ENCODE results near the gene WDFY1. TPM values are rescaled to one million over a fixed set of nuclear protein-coding genes. Genes with fewer than 3 reads are reported as not detected.

The WDFY1 gene
- total RNA-seq, 4 donors from 2014 or later = 19.4 to 29.2 (median 24.7) TPM

DNA sequence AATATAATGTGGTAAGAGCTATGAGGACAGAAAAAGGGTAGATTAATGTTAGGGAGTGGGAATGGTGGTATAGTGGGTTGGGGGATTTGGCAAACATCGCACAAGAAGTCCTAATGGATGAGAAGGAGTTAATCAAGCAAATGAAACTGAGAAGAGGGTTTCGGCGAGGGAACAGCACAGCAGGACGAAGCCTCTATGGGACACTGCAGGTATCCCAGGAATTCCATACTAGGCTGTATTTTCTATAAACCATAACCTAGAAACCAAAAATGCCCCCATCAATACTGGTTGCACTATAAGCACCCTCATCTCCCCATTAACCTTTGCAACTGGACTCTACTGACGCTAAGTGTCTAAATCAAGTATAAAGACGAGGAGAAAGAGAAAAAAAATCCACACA is 10.3 kb downstream of the WDFY1 start:
- TF ChIP-seq POLR2AphosphoS5 (IDR thresholded peaks at IDR 0.05) = no peak
- TF ChIP-seq EP300 (IDR thresholded peaks at IDR 0.05) = no peak
- TF ChIP-seq POLR2A (IDR thresholded peaks at IDR 0.05; ENCODE audit: low read depth) = no peak
- TF ChIP-seq, protein P1, sequence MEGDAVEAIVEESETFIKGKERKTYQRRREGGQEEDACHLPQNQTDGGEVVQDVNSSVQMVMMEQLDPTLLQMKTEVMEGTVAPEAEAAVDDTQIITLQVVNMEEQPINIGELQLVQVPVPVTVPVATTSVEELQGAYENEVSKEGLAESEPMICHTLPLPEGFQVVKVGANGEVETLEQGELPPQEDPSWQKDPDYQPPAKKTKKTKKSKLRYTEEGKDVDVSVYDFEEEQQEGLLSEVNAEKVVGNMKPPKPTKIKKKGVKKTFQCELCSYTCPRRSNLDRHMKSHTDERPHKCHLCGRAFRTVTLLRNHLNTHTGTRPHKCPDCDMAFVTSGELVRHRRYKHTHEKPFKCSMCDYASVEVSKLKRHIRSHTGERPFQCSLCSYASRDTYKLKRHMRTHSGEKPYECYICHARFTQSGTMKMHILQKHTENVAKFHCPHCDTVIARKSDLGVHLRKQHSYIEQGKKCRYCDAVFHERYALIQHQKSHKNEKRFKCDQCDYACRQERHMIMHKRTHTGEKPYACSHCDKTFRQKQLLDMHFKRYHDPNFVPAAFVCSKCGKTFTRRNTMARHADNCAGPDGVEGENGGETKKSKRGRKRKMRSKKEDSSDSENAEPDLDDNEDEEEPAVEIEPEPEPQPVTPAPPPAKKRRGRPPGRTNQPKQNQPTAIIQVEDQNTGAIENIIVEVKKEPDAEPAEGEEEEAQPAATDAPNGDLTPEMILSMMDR (IDR thresholded peaks at IDR 0.05) = no peak
- Histone ChIP-seq H3K27me3 (no peaks in the 10 kb centered on the region), H3K9me3 (no peaks in the 10 kb centered on the region), H3K27ac (replicated peaks in 1 of 4) (no peak overlapping the region), H3K4me1 (peaks cover 80 to 93% (median 86%) of the 10 kb centered on the region in 4 donors), H3K36me3 (no peaks in the 10 kb centered on the region), H3K4me3 (no peak overlapping the region)
- DNase-seq (ENCODE audit: extremely low spot score) = no peak
- 70% methylated on average over 6 of the region's 6 CpGs for WGBS
- intact Hi-C loops (cut with DNase I) = no loop called here

DNA sequence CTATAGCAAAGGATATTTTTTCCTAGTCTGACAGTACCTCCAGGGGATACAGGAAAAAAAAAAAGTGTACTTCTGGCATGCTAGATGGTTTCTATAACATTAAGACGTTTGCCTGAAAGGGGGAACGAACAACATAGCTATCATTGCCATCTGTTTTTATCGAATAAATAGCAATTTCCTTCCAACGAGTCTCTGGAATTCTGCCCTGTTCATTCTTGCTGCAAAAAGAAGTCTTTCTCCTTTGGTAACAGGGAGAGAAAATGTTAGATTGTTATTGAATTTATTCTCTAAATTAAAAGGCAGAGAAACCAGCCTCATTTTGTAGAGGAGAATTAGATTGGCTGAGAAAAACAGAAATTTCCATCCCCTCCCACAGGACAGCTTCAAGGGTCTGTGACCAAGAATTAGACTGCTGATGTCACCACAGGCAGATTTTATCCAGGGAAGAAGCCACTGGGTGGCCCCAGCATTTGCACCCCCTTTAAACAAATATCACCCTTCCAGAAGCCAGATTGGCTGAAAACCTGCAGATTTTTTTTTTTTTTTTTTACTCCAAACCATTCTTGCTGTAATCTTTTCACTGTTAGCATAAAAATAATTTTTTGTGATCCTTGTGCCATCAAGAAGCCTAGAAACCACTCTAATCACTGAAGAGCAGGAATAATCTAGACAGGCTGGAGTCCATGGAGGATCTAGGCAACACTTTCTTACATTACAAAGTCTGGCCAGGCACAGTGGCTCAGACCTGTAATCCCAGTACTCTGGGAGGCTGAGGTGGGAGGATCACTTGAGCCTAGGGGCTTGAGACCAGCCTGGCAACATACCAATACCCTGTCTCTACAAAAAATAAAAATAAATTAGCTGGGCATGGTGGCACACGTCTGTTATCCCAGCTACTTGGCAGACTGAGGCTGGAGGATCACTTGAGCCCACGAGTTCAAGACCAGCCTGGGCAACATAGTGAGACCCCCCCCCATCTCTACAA is 12.0 kb downstream of the WDFY1 start:
- peaks cover 68 to 80% (median 76%) of the 10 kb centered on the region in 4 donors for H3K4me1 ChIP-seq
- no peak overlapping the region for H3K4me3 ChIP-seq
- no peak for TF ChIP-seq POLR2A (IDR thresholded peaks at IDR 0.05; ENCODE audit: low read depth)
- no peak for TF ChIP-seq POLR2AphosphoS5 (IDR thresholded peaks at IDR 0.05)
- TF ChIP-seq EP300 (IDR thresholded peaks at IDR 0.05) = no peak
- TF ChIP-seq, protein P1 (IDR thresholded peaks at IDR 0.05) = no peak
- WGBS = 51% methylated on average over 6 of the region's 6 CpGs
- intact Hi-C loops (cut with DNase I) = no loop called here
- DNase-seq (ENCODE audit: extremely low spot score) = no peak
- no peaks in the 10 kb centered on the region for H3K27me3 ChIP-seq
- no peaks in the 10 kb centered on the region for H3K36me3 ChIP-seq
- no peaks in the 10 kb centered on the region for H3K9me3 ChIP-seq
- no peak overlapping the region for H3K27ac ChIP-seq (replicated peaks in 1 of 4)

DNA sequence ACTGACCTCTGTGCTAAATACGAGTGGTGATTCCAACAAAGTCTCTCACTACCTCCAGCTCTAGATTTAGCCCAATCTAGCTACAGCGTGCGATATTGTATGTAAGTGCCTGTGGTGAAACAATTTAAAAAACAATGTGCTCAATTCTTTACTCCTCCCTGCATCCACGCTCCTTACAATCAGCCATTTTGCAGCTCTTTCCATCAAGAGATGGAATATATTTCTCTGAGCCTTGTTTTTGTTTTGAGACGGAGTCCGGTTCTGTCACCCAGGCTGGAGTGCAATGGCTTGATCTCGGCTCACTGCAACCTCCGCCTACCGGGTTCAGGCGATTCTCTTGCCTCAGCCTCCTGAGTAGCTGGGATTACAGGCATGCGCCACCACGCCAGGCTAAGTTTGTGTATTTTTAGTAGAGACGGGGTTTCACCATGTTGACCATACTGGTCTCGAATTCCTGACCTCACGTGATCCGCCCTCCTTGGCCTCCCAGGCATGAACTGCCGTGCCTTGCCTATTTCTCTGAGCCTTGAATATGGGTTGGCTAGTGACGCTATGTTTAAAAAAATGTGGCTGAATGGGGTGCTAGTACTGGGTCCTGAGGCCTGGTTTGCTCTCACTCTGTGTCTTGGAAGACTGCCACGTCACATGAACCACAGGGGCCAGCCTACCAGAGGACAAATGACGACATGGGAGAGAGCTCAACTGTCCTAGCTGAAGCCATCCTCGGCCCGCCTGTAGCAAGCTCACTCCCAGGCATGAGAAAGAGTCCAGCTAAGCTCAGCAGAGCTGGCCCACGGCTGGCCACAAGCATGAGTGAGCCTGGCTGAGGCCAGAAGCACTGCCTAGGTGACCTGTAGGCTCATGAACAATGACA is 14.8 kb downstream of the WDFY1 start:
- intact Hi-C loops (cut with DNase I) = no loop called here
- Histone ChIP-seq H3K4me3 (no peak overlapping the region), H3K4me1 (peaks cover 44 to 53% (median 48%) of the 10 kb centered on the region in 4 donors), H3K36me3 (no peaks in the 10 kb centered on the region), H3K27ac (replicated peaks in 1 of 4) (no peak overlapping the region), H3K27me3 (no peaks in the 10 kb centered on the region), H3K9me3 (peaks cover 0 to 9% (median 4%) of the 10 kb centered on the region in 4 donors)
- no peak for TF ChIP-seq POLR2A (IDR thresholded peaks at IDR 0.05; ENCODE audit: low read depth)
- WGBS = 80% methylated on average over 21 of the region's 23 CpGs
- DNase-seq (ENCODE audit: extremely low spot score) = no peak

DNA sequence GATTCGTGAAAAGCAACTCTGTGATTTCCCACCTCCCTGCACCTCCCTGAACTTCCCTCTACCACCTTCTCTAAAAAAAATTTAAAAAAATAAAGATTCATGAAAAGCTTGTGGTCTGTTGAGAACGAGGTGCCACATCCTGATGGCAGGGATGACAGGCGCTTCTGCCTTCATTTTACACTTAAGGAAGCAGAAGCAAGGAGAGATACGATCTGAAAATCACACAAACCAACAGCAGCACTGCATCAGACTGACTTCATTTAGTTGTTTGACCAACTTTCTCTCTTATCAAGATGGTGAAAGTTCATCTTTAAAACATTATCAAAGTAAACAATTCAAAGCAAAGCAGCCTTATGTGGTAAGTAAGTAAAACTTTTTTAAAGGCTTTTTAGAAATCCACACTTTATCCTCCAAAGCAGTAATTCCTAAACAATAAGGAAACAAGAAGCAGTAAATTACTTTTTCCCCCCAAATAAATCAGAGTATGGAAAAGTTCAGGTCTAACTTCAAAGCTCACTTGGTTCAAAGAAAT is 15.5 kb downstream of the WDFY1 start:
- H3K4me3 ChIP-seq = no peak overlapping the region
- no peak overlapping the region for H3K27ac ChIP-seq (replicated peaks in 1 of 4)
- 77% methylated on average over 4 of the region's 4 CpGs for WGBS
- DNase-seq (ENCODE audit: extremely low spot score) = no peak
- H3K4me1 ChIP-seq = peaks cover 38 to 45% (median 41%) of the 10 kb centered on the region in 4 donors
- H3K27me3 ChIP-seq = no peaks in the 10 kb centered on the region
- H3K9me3 ChIP-seq = peaks cover 0 to 9% (median 4%) of the 10 kb centered on the region in 4 donors
- H3K36me3 ChIP-seq = no peaks in the 10 kb centered on the region
- intact Hi-C loops (cut with DNase I) = no loop called here
- TF ChIP-seq POLR2AphosphoS5 (IDR thresholded peaks at IDR 0.05) = no peak
- TF ChIP-seq, protein P1 (IDR thresholded peaks at IDR 0.05) = no peak
- no peak for TF ChIP-seq EP300 (IDR thresholded peaks at IDR 0.05)
- no peak for TF ChIP-seq POLR2A (IDR thresholded peaks at IDR 0.05; ENCODE audit: low read depth)

All from esophagus muscularis mucosa (tissue), 4 donors.